DND-41 (cell line): ENCODE results near the gene SLC40A1.
A peak's percentile ranks its signal among the peaks of the same experiment; 100 is the strongest.

Experiments
- ATAC-seq: fragments of 200-7000 bp; cut with Tn5 transposase; 3 replicates; pipeline ENCODE4 v1.9.1; 2021; ENCODE audit warnings: low read depth; ENCODE audit not compliant: insufficient read depth
- DNase-seq: peaks from one replicate; pipeline ENCODE4 v3.0.0-alpha.2; 2020
- H2AFZ ChIP-seq: 2 replicates; pipeline ENCODE4 v1.6.0; 2012; ENCODE audit warnings: low read depth, low read length
- H3K27ac ChIP-seq: 2 replicates; pipeline ENCODE4 v1.5.1; 2012; ENCODE audit warnings: low read length, inconsistent platforms
- H3K27me3 ChIP-seq: fragments of 200-600 bp; sonication (generic); 2 replicates; pipeline ENCODE4 v1.6.0; 2012; ENCODE audit warnings: low read length, mild to moderate bottlenecking, inconsistent platforms; ENCODE audit not compliant: insufficient read depth, poor library complexity
- H3K36me3 ChIP-seq: 2 replicates; pipeline ENCODE4 v1.5.1; 2012; ENCODE audit warnings: low read length, inconsistent platforms; ENCODE audit not compliant: insufficient read depth
- H3K4me1 ChIP-seq: 2 replicates; pipeline ENCODE4 v1.5.1; 2012; ENCODE audit warnings: mild to moderate bottlenecking, low read length; ENCODE audit not compliant: insufficient read depth
- H3K4me2 ChIP-seq: 2 replicates; pipeline ENCODE4 v1.6.0; 2012; ENCODE audit warnings: mild to moderate bottlenecking, moderate library complexity, low read length, inconsistent platforms; ENCODE audit not compliant: insufficient read depth
- H3K4me3 ChIP-seq, 2 experiments: fragments of 200-600 bp in 1 of 2; shearing (Covaris generic) in 1 of 2; 2 replicates each; pipeline ENCODE4 v1.5.1; 2012 to 2016; ENCODE audit warnings: inconsistent platforms in 2 of 2, low read length in 2 of 2, mild to moderate bottlenecking in 2 of 2, low read depth in 1 of 2, moderate library complexity in 1 of 2
- H3K79me2 ChIP-seq: 2 replicates; pipeline ENCODE4 v1.6.0; 2012; ENCODE audit warnings: low read length, inconsistent platforms; ENCODE audit not compliant: insufficient read depth
- H3K9ac ChIP-seq: 2 replicates; pipeline ENCODE4 v1.6.0; 2012; ENCODE audit warnings: low read depth, mild to moderate bottlenecking, inconsistent platforms, low read length, moderate library complexity
- H3K9me3 ChIP-seq: 2 replicates; pipeline ENCODE4 v1.5.1; 2012; ENCODE audit warnings: low read length, moderate library complexity, mild to moderate bottlenecking, inconsistent platforms; ENCODE audit not compliant: insufficient read depth, severe bottlenecking
- H4K20me1 ChIP-seq: 2 replicates; pipeline ENCODE4 v1.6.0; 2012; ENCODE audit warnings: low read length; ENCODE audit not compliant: insufficient read depth
- EZH2 ChIP-seq: IDR thresholded peaks from 3 replicates; pipeline ENCODE4 v1.6.1; 2012; ENCODE audit warnings: borderline replicate concordance, low read depth, mild to moderate bottlenecking, moderate library complexity, low read length, inconsistent platforms; ENCODE audit not compliant: severe bottlenecking
- TF ChIP-seq, protein P1 (sequence below): IDR thresholded peaks from 2 replicates; pipeline ENCODE4 v1.5.1; 2012; ENCODE audit warnings: borderline replicate concordance, low read length, moderate library complexity, mild to moderate bottlenecking; ENCODE audit not compliant: poor library complexity, severe bottlenecking; ENCODE audit errors: extremely low read depth

The SLC40A1 gene

DNA sequence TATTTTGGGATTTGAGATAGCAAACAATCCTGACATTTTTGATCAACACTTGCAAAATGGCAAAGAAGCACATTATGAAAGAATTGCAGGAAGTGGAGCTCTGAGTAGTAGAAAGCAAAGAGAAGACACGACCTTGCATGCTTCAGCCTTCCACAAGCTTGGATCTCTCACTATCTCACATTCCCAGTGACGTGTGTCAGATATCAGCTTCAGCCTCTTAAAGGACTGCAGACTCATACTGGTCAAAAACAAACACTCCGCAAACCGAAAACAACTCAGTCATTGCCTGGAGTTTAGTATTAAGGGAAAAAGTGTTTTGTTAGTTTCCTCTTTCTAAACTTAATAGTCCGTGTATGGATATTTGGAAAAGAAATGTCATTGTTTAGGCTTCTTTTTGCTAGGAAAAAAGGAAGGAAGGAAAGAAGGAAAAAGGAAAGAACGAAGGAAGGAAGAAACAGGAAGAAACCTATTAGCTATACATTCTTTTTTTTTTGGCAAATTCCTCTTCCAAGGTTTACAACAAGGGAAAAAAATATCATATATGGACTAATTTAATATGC lies 32.6 kb upstream of the SLC40A1 start:
- H3K27ac ChIP-seq = no peak overlapping the region
- no peaks in the 10 kb centered on the region for H3K27me3 ChIP-seq
- TF ChIP-seq EZH2 = no peak
- TF ChIP-seq, protein P1, sequence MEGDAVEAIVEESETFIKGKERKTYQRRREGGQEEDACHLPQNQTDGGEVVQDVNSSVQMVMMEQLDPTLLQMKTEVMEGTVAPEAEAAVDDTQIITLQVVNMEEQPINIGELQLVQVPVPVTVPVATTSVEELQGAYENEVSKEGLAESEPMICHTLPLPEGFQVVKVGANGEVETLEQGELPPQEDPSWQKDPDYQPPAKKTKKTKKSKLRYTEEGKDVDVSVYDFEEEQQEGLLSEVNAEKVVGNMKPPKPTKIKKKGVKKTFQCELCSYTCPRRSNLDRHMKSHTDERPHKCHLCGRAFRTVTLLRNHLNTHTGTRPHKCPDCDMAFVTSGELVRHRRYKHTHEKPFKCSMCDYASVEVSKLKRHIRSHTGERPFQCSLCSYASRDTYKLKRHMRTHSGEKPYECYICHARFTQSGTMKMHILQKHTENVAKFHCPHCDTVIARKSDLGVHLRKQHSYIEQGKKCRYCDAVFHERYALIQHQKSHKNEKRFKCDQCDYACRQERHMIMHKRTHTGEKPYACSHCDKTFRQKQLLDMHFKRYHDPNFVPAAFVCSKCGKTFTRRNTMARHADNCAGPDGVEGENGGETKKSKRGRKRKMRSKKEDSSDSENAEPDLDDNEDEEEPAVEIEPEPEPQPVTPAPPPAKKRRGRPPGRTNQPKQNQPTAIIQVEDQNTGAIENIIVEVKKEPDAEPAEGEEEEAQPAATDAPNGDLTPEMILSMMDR = no peak
- peak overlapping the region; percentile 8; the same call in 1 of the 2 replicates for H2AFZ ChIP-seq
- no peaks in the 10 kb centered on the region for H3K79me2 ChIP-seq
- no peak for DNase-seq
- H3K9ac ChIP-seq = no peak overlapping the region
- no peaks in the 10 kb centered on the region for H4K20me1 ChIP-seq
- H3K9me3 ChIP-seq = no peaks in the 10 kb centered on the region
- no peak for ATAC-seq
- no peak overlapping the region for H3K4me2 ChIP-seq
- H3K4me3 ChIP-seq = no peak overlapping the region
- no peaks in the 10 kb centered on the region for H3K4me1 ChIP-seq
- no peaks in the 10 kb centered on the region for H3K36me3 ChIP-seq

DNA sequence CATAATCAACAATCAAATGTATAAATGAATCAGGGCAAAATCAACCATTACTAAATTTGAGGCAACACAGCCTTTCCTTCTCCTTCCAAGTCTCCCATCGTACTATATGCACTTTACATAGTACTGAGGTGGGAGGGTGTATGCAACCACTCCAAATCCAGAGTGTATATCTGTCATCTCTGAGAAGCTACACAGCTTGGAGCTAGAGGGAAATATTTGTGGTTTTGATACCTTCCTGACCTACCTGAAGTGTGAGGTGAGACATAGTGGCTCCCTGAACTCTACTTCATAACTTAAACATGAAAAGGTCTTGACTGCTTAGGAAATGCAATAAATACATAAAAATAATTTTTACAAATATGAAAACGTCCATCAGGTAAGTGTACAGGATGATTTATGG lies 30.1 kb upstream of the SLC40A1 start:
- ATAC-seq = no peak; the same call in 2 of the 3 replicates
- H3K4me2 ChIP-seq = no peak overlapping the region
- H2AFZ ChIP-seq = no peak overlapping the region
- no peaks in the 10 kb centered on the region for H4K20me1 ChIP-seq
- H3K36me3 ChIP-seq = no peaks in the 10 kb centered on the region
- no peak overlapping the region for H3K9ac ChIP-seq
- no peaks in the 10 kb centered on the region for H3K27me3 ChIP-seq
- H3K4me3 ChIP-seq = no peak overlapping the region
- TF ChIP-seq, protein P1 = no peak
- no peak for TF ChIP-seq EZH2
- no peaks in the 10 kb centered on the region for H3K9me3 ChIP-seq
- no peaks in the 10 kb centered on the region for H3K79me2 ChIP-seq
- H3K4me1 ChIP-seq = no peaks in the 10 kb centered on the region
- no peak for DNase-seq
- H3K27ac ChIP-seq = no peak overlapping the region

DNA sequence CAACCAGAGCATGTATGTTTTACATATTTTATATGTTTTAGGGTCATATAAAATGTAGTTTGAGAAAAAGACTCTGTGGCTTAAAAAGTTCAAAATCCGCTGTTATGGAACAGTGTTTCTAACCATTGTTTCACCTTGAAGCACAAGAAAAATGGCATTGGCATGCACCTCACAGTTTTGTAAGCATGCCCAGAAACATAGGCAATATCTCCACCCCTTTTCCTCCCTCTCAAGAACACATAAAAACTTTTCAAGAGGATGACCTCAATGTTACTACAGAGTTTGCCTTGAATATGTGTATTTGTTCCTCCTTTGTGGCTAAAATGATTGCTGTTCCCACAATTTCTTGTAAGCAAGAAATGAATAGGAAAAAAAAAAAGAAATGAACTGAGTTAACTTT lies 29.3 kb upstream of the SLC40A1 start:
- no peak overlapping the region for H3K9ac ChIP-seq
- H3K27ac ChIP-seq = no peak overlapping the region
- H3K9me3 ChIP-seq = no peaks in the 10 kb centered on the region
- no peaks in the 10 kb centered on the region for H3K27me3 ChIP-seq
- ATAC-seq (no peak), DNase-seq (no peak)
- H3K4me3 ChIP-seq = no peak overlapping the region
- no peaks in the 10 kb centered on the region for H3K36me3 ChIP-seq
- H3K79me2 ChIP-seq = no peaks in the 10 kb centered on the region
- H3K4me1 ChIP-seq = no peaks in the 10 kb centered on the region
- H2AFZ ChIP-seq = no peak overlapping the region
- no peaks in the 10 kb centered on the region for H4K20me1 ChIP-seq
- TF ChIP-seq, protein P1 = no peak
- TF ChIP-seq EZH2 = no peak
- H3K4me2 ChIP-seq = no peak overlapping the region

DNA sequence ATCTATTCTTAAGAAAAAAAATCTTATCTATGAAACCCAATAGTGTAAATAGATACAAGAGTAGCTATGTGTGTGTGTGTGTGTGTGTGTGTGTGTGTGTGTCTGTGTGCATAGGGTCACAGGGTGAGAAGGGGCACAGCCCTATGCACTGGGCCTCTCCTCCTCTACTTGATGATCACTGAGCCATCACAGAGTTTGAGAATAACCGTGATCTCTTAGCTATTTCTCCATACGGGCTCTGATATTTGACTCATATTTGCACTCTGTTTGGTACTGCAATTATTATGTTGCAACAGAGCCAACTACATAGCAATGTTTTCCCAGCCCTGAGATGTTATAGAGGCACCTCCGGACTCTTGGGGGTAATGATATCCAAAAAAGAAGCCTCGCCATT lies 28.8 kb upstream of the SLC40A1 start:
- ATAC-seq (no peak), DNase-seq (no peak)
- no peak for TF ChIP-seq EZH2
- H3K9ac ChIP-seq = no peak overlapping the region
- no peaks in the 10 kb centered on the region for H3K4me1 ChIP-seq
- no peaks in the 10 kb centered on the region for H4K20me1 ChIP-seq
- no peak overlapping the region for H3K4me3 ChIP-seq
- H3K4me2 ChIP-seq = no peak overlapping the region
- H3K36me3 ChIP-seq = no peaks in the 10 kb centered on the region
- no peaks in the 10 kb centered on the region for H3K27me3 ChIP-seq
- H3K9me3 ChIP-seq = no peaks in the 10 kb centered on the region
- no peaks in the 10 kb centered on the region for H3K79me2 ChIP-seq
- H3K27ac ChIP-seq = no peak overlapping the region
- no peak overlapping the region for H2AFZ ChIP-seq
